H54 (cell line): ENCODE data around the gene NRXN3.

Experiments
- DNase-seq: peaks from one replicate; pipeline ENCODE4 v3.0.0; 2011; ENCODE audit warnings: low spot score, mixed read lengths; ENCODE audit not compliant: insufficient read length
- FAIRE-seq: peaks from 3 replicates; lab custom pipeline; 2011; peaks lifted over from hg19 to GRCh38; lab: Jason Lieb, UNC
- POLR2A ChIP-seq: IDR thresholded peaks from 2 replicates; pipeline ENCODE4 v1.6.1; 2011; ENCODE audit warnings: low read depth, mild to moderate bottlenecking, low read length

NRXN3 gene

GRCh38 chr14:78341827-78342389 lies 171.7 kb downstream of the NRXN3 start:
- DNase-seq = no peak
- TF ChIP-seq POLR2A = no peak
- no peak for FAIRE-seq

- no peak for FAIRE-seq
- TF ChIP-seq POLR2A = no peak
- DNase-seq = no peak
Measured at GRCh38 chr14:78342879-78343278, 172.7 kb downstream of the NRXN3 start.

GRCh38 chr14:78344290-78344689 lies 174.1 kb downstream of the NRXN3 start:
- FAIRE-seq = no peak
- no peak for TF ChIP-seq POLR2A
- no peak for DNase-seq

GRCh38 chr14:78345131-78345744 lies 175.1 kb downstream of the NRXN3 start:
- DNase-seq = no peak
- FAIRE-seq = no peak
- no peak for TF ChIP-seq POLR2A

- TF ChIP-seq POLR2A = no peak
- no peak for DNase-seq
- no peak for FAIRE-seq
Measured at GRCh38 chr14:78346747-78347146, 176.6 kb downstream of the NRXN3 start.

GRCh38 chr14:78355109-78355508 lies 184.9 kb downstream of the NRXN3 start:
- DNase-seq = no peak
- FAIRE-seq = no peak
- no peak for TF ChIP-seq POLR2A

- no peak for TF ChIP-seq POLR2A
Measured at GRCh38 chr14:78356391-78356790, 186.2 kb downstream of the NRXN3 start.

GRCh38 chr14:78358591-78358990 lies 188.4 kb downstream of the NRXN3 start:
- TF ChIP-seq POLR2A = no peak
- FAIRE-seq (no peak), DNase-seq (no peak)

More at GRCh38 chr14:78356391-78356790, 186.2 kb downstream of the NRXN3 start:
- DNase-seq (no peak), FAIRE-seq (no peak)

- no peak for TF ChIP-seq POLR2A
- no peak for FAIRE-seq
- DNase-seq = no peak
Measured at GRCh38 chr14:78359581-78359980, 189.4 kb downstream of the NRXN3 start.

- no peak for TF ChIP-seq POLR2A
- DNase-seq = no peak
- no peak for FAIRE-seq
Measured at GRCh38 chr14:78363008-78363407, 192.8 kb downstream of the NRXN3 start.

GRCh38 chr14:78367355-78367754 lies 197.2 kb downstream of the NRXN3 start:
- no peak for FAIRE-seq
- no peak for TF ChIP-seq POLR2A
- no peak for DNase-seq

GRCh38 chr14:78383060-78383459 lies 212.9 kb downstream of the NRXN3 start:
- no peak for FAIRE-seq
- no peak for TF ChIP-seq POLR2A
- DNase-seq = no peak

- FAIRE-seq (no peak), DNase-seq (no peak)
- TF ChIP-seq POLR2A = no peak
Measured at GRCh38 chr14:78398216-78398615, 228.0 kb downstream of the NRXN3 start.

GRCh38 chr14:78399316-78399889 lies 229.2 kb downstream of the NRXN3 start:
- FAIRE-seq (no peak), DNase-seq (no peak)
- no peak for TF ChIP-seq POLR2A

GRCh38 chr14:78401866-78402265 lies 231.7 kb downstream of the NRXN3 start:
- no peak for DNase-seq
- FAIRE-seq = no peak

More at GRCh38 chr14:78401866-78402265, 231.7 kb downstream of the NRXN3 start:
- no peak for TF ChIP-seq POLR2A
